Keratinocyte (primary cell): Measurements from ENCODE around the gene NUMBL. TPM values are rescaled to one million over a fixed set of nuclear protein-coding genes. Genes with fewer than 3 reads are reported as not detected.
A peak's percentile ranks its signal among the peaks of the same experiment; 100 is the strongest.

Experiments used
- DNase-seq: peaks from one replicate; pipeline ENCODE4 v3.0.0-alpha.2; 2011; ENCODE audit warnings: low read depth, missing footprints, low spot score
- FAIRE-seq: peaks from 2 replicates; lab custom pipeline; 2011; peaks lifted over from hg19 to GRCh38; lab: Jason Lieb, UNC
- H2AFZ ChIP-seq: 2 replicates; pipeline ENCODE4 v1.6.0; 2012; ENCODE audit warnings: low read length, control low read depth, inconsistent platforms; ENCODE audit not compliant: control insufficient read depth
- H3K27ac ChIP-seq: 2 replicates; pipeline ENCODE4 v1.5.1; 2011; ENCODE audit warnings: low read length; ENCODE audit not compliant: control insufficient read depth, insufficient read depth
- H3K27me3 ChIP-seq: 3 replicates; pipeline ENCODE4 v1.6.0; 2011; ENCODE audit warnings: low read length; ENCODE audit not compliant: control insufficient read depth, insufficient read depth; ENCODE audit errors: extremely low read depth
- H3K36me3 ChIP-seq, 2 experiments: 2 replicates in 1 of 2; 3 replicates in 1 of 2; pipeline ENCODE4 v1.5.1; 2011; ENCODE audit warnings: low read length in 2 of 2, mild to moderate bottlenecking in 1 of 2; ENCODE audit not compliant: control insufficient read depth in 2 of 2, insufficient read depth in 2 of 2; ENCODE audit errors: extremely low read depth in 1 of 2
- H3K4me1 ChIP-seq: 3 replicates; pipeline ENCODE4 v1.5.1; 2011; ENCODE audit warnings: low read length; ENCODE audit not compliant: control insufficient read depth, insufficient read depth; ENCODE audit errors: extremely low read depth
- H3K4me2 ChIP-seq: 3 replicates; pipeline ENCODE4 v1.6.0; 2011; ENCODE audit warnings: low read depth, low read length; ENCODE audit not compliant: control insufficient read depth, insufficient read depth; ENCODE audit errors: extremely low read depth
- H3K4me3 ChIP-seq, 3 experiments: fragments of 200-600 bp in 1 of 3; sonication (generic) in 1 of 3; 2 replicates in 2 of 3; 3 replicates in 1 of 3; pipeline ENCODE4 v1.5.1; 2011 to 2016; ENCODE audit warnings: low read length in 3 of 3, mild to moderate bottlenecking in 3 of 3, control low read depth in 2 of 3, inconsistent platforms in 1 of 3, low read depth in 1 of 3, mixed read lengths in 1 of 3, mixed run types in 1 of 3, moderate library complexity in 1 of 3; ENCODE audit not compliant: control insufficient read depth in 2 of 3, insufficient read depth in 2 of 3; ENCODE audit errors: extremely low read depth in 1 of 3
- H3K79me2 ChIP-seq: 2 replicates; pipeline ENCODE4 v1.6.0; 2012; ENCODE audit warnings: low read length; ENCODE audit not compliant: control insufficient read depth, insufficient read depth
- H3K9ac ChIP-seq: 3 replicates; pipeline ENCODE4 v1.6.0; 2011; ENCODE audit warnings: low read length; ENCODE audit not compliant: control insufficient read depth, insufficient read depth; ENCODE audit errors: extremely low read depth
- H3K9me1 ChIP-seq: 3 replicates; pipeline ENCODE4 v1.6.0; 2011; ENCODE audit warnings: low read length; ENCODE audit not compliant: control insufficient read depth, insufficient read depth; ENCODE audit errors: extremely low read depth
- H3K9me3 ChIP-seq: 2 replicates; pipeline ENCODE4 v1.5.1; 2012; ENCODE audit warnings: low read depth, low read length; ENCODE audit not compliant: control insufficient read depth
- H4K20me1 ChIP-seq: 3 replicates; pipeline ENCODE4 v1.6.0; 2011; ENCODE audit warnings: low read length; ENCODE audit not compliant: control insufficient read depth, insufficient read depth; ENCODE audit errors: extremely low read depth
- EZH2 ChIP-seq: IDR thresholded peaks from one replicate; pipeline ENCODE4 v1.6.1; 2012; ENCODE audit warnings: inconsistent platforms, mild to moderate bottlenecking, low read length, moderate library complexity
- dilution Hi-C: fragments of 300-500 bp; cut with MboI; formaldehyde crosslinking; loops from one replicate; pipeline ENCODE4 v1.7.0; 2020; ENCODE audit warnings: low sequenced_read_pairs; ENCODE audit not compliant: extremely low pct_ligation_motif_present
- polyA plus RNA-seq, 5 experiments: library from polyadenylated mRNA; depleted of rRNA in 3 of 5; stranded (reverse) in 3 of 5; stranded (forward) in 1 of 5; unstranded in 1 of 5; fragments of >200 nt; gene quantifications; 1 replicate in 1 of 5; 2 replicates in 3 of 5; 3 replicates in 1 of 5; pipeline versions ENCODE4 v1.2.1 to v1.2.3, GENCODE V29; 2011 to 2012; ENCODE audit warnings: missing spikeins in 2 of 5, low read depth in 1 of 5, low replicate concordance in 1 of 5
- TF ChIP-seq, protein P1 (sequence below), 3 experiments: IDR thresholded peaks in 1 of 3; conservative IDR thresholded peaks in 1 of 3; optimal IDR thresholded peaks in 1 of 3; 2 replicates in 2 of 3; 3 replicates in 1 of 3; pipeline versions ENCODE3 to v1.5.1; 2011; ENCODE audit warnings: low read length in 3 of 3, mild to moderate bottlenecking in 3 of 3, moderate library complexity in 2 of 3, control low read depth in 1 of 3, inconsistent platforms in 1 of 3; ENCODE audit not compliant: insufficient read depth in 2 of 3; ENCODE audit errors: extremely low read depth in 1 of 3

The NUMBL gene
- polyA plus RNA-seq, 1 donor (not counting 4 experiments of a cell fraction or from before 2014, with no cell fraction given), result 5.7 TPM

DNA sequence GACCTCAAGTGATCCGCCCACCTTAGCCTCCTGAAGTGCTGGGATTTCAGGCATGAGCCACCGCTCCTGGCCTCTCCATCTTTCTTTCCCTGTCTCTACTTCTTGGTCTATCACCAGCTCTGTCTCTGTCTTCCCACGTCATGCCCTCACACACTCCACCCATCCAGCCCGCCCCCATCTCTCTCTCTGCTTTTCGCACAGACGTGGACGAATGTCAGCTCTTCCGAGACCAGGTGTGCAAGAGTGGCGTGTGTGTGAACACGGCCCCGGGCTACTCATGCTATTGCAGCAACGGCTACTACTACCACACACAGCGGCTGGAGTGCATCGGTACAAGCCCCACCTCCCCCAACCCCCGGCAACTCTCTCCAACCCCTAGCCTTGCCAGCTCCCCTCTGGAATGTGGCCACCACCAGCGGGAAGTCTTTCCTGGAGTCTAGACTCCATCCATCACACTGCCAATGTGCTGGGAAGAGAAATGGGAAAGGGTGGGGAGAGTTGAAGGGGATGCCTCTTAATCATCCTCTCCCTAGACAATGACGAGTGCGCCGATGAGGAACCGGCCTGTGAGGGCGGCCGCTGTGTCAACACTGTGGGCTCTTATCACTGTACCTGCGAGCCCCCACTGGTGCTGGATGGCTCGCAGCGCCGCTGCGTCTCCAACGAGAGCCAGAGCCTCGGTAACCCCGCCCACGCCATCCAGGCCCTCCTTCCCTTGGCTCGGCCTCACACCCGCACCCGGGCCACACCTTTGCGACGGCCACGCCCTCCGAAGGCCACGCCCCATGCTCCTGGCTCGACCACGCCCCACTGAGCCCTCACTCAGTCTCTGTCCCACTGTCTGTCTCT is 66.8 kb downstream of the NUMBL start:
- no peak for FAIRE-seq
- dilution Hi-C loops, result no loop called here
- peaks cover 33 to 43% of the 10 kb centered on the region in 2 experiments for H3K36me3 ChIP-seq
- H3K9ac ChIP-seq, result no peak overlapping the region
- H3K4me1 ChIP-seq, result peaks cover 4% of the 10 kb centered on the region
- peak overlapping the region; percentile 22 for H3K4me2 ChIP-seq
- H3K79me2 ChIP-seq, result no peaks in the 10 kb centered on the region
- H3K27me3 ChIP-seq, result no peaks in the 10 kb centered on the region
- no peaks in the 10 kb centered on the region for H3K9me1 ChIP-seq
- H4K20me1 ChIP-seq, result no peaks in the 10 kb centered on the region
- TF ChIP-seq, protein P1, sequence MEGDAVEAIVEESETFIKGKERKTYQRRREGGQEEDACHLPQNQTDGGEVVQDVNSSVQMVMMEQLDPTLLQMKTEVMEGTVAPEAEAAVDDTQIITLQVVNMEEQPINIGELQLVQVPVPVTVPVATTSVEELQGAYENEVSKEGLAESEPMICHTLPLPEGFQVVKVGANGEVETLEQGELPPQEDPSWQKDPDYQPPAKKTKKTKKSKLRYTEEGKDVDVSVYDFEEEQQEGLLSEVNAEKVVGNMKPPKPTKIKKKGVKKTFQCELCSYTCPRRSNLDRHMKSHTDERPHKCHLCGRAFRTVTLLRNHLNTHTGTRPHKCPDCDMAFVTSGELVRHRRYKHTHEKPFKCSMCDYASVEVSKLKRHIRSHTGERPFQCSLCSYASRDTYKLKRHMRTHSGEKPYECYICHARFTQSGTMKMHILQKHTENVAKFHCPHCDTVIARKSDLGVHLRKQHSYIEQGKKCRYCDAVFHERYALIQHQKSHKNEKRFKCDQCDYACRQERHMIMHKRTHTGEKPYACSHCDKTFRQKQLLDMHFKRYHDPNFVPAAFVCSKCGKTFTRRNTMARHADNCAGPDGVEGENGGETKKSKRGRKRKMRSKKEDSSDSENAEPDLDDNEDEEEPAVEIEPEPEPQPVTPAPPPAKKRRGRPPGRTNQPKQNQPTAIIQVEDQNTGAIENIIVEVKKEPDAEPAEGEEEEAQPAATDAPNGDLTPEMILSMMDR (optimal IDR thresholded peaks at IDR 0.05 in 1 of 3, IDR thresholded peaks at IDR 0.05 in 1 of 3, conservative IDR thresholded peaks at IDR 0.05 in 1 of 3; ENCODE audit: extremely low read depth in 1 of 3, insufficient read depth in 2 of 3, low read length in 3 of 3), result no peak
- TF ChIP-seq EZH2, result no peak
- no peaks in the 10 kb centered on the region for H3K9me3 ChIP-seq
- H2AFZ ChIP-seq, result no peak overlapping the region
- H3K4me3 ChIP-seq, result no peak overlapping the region
- DNase-seq, result no peak
- H3K27ac ChIP-seq, result no peak overlapping the region

DNA sequence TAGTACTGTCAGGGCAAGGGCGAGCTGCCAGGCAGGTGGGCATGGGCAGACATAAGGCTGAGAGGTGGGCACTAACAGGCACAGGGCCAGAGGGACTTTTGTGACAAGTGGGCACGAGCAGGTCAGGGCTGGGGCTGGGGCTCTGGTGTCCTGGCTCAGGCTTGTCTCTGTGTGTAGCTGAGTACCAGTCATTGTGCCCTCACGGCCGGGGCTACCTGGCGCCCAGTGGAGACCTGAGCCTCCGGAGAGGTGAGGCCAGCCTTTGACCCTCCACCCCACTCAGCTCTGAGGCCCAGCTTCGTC is 67.7 kb downstream of the NUMBL start:
- no peak overlapping the region for H3K4me2 ChIP-seq
- H3K36me3 ChIP-seq, result peaks cover 33 to 43% of the 10 kb centered on the region in 2 experiments

More for the DNA sequence above, 67.7 kb downstream of the NUMBL start:
- Histone ChIP-seq H3K27me3 (no peaks in the 10 kb centered on the region), H3K9ac (no peak overlapping the region), H3K79me2 (no peaks in the 10 kb centered on the region), H3K4me1 (peaks cover 4% of the 10 kb centered on the region), H3K27ac (no peak overlapping the region), H3K4me3 (no peak overlapping the region), H2AFZ (no peak overlapping the region), H3K9me1 (no peaks in the 10 kb centered on the region), H3K9me3 (no peaks in the 10 kb centered on the region), H4K20me1 (no peaks in the 10 kb centered on the region)
- TF ChIP-seq EZH2, result no peak
- TF ChIP-seq, protein P1 (optimal IDR thresholded peaks at IDR 0.05 in 1 of 3, IDR thresholded peaks at IDR 0.05 in 1 of 3, conservative IDR thresholded peaks at IDR 0.05 in 1 of 3; ENCODE audit: extremely low read depth in 1 of 3, insufficient read depth in 2 of 3, low read length in 3 of 3), result no peak
- DNase-seq, result no peak
- dilution Hi-C loops, result no loop called here
- FAIRE-seq, result no peak
